Hepatocyte (in vitro differentiated cells): ENCODE measurements around the gene SELENOW.

Experiments
- CTCF ChIP-seq: fragments of 200-600 bp; sonication (generic); IDR thresholded peaks from 2 replicates; pipeline ENCODE4 v1.5.1; 2016; ENCODE audit warnings: antibody characterized with exemption, mild to moderate bottlenecking; ENCODE audit not compliant: poor library complexity
- EZH2 ChIP-seq: fragments of 200-600 bp; sonication (generic); IDR thresholded peaks from 2 replicates; pipeline ENCODE4 v1.6.1; 2016; ENCODE audit warnings: antibody characterized with exemption, mild to moderate bottlenecking, borderline replicate concordance

GRCh38 chr19:47778954-47779351 lies 450 bp downstream of the SELENOW start:
- TF ChIP-seq CTCF (no peak), EZH2 (no peak)
